Heart right ventricle (tissue), 16 donors: ENCODE results near the gene SPINT4. TPM values are rescaled to one million over a fixed set of nuclear protein-coding genes. Genes with fewer than 3 reads are reported as not detected.
"Not testable (repeated sequence)": the region's sequence is repeated elsewhere in the genome, so short reads cannot be mapped to it uniquely, and the experiment has no call there.

Source experiments
- ATAC-seq, 8 donors: fragments of 200-7000 bp; cut with Tn5 transposase; one replicate each; pipeline ENCODE4 v1.9.1; 2020; ENCODE audit warnings: mild to moderate bottlenecking in 8 of 8, moderate library complexity in 8 of 8, moderate number of reproducible peaks in 1 of 8
- DNase-seq, 2 donors: peaks; one replicate each; pipeline ENCODE4 v3.0.0-alpha.2; 2020
- H3K27ac ChIP-seq, 10 donors: fragments of 200-600 bp; sonication (generic) in 2 of 10; one replicate each; pipeline versions ENCODE4 v1.5.0 to v1.8.0; 2020 to 2022; ENCODE audit warnings: mild to moderate bottlenecking in 3 of 10
- H3K27me3 ChIP-seq, 7 donors: fragments of 200-600 bp; one replicate each; pipeline ENCODE4 v1.8.0; 2021 to 2022; ENCODE audit warnings: mild to moderate bottlenecking in 2 of 7
- H3K36me3 ChIP-seq, 9 donors: fragments of 200-600 bp; sonication (generic) in 1 of 9; one replicate each; pipeline versions ENCODE4 v1.5.0 to v1.8.0; 2020 to 2022; ENCODE audit warnings: mild to moderate bottlenecking in 2 of 9
- H3K4me1 ChIP-seq, 9 donors: fragments of 200-600 bp; sonication (generic) in 1 of 9; one replicate each; pipeline versions ENCODE4 v1.5.0 to v1.8.0; 2020 to 2022; ENCODE audit warnings: mild to moderate bottlenecking in 4 of 9
- H3K4me3 ChIP-seq, 10 donors: fragments of 200-600 bp; sonication (generic) in 2 of 10; one replicate each; pipeline versions ENCODE4 v1.5.0 to v1.8.0; 2020 to 2022; ENCODE audit warnings: mild to moderate bottlenecking in 7 of 10, moderate library complexity in 2 of 10
- H3K9me3 ChIP-seq, 11 donors: fragments of 200-600 bp in 10 of 11; sonication (generic) in 2 of 11; one replicate each; pipeline versions ENCODE4 v1.5.0 to v1.8.0; 2013 to 2022; ENCODE audit warnings: mild to moderate bottlenecking in 2 of 11, control low read depth in 1 of 11, moderate library complexity in 1 of 11
- WGBS, 2 donors: extraction: QIAGEN DNeasy Blood & Tissue Kit; methylation state at CpG; one replicate each; pipeline ENCODE4 v1.1.7; 2013; ENCODE audit warnings: inconsistent platforms in 1 of 2; 5-methylcytosine and 5-hydroxymethylcytosine counted together
- intact Hi-C, 10 donors: fragments of 100-400 bp; cut with DNase I; formaldehyde crosslinking; loops; one replicate each; pipeline versions ENCODE4 v1.11.1 to v1.14.2; 2022
- long read RNA-seq, 3 donors: library from polyadenylated mRNA; unstranded; transcript quantifications; one replicate each; pipeline ENCODE4 v2.0.0, GENCODE V29; 2020 to 2021
- polyA plus RNA-seq, 2 donors: library from polyadenylated mRNA; stranded (reverse); fragments of 200-250 nt; gene quantifications; one replicate each; pipeline ENCODE4 v1.2.3, GENCODE V29; 2013
- total RNA-seq, 10 donors: library from RNA; stranded (reverse); fragmentation: NEBNext Ultra II Directional in 3 of 10; extraction: Animal tissue kit (Norgen Biotek cat#: 25700) in 3 of 10; gene quantifications; one replicate each; pipeline versions ENCODE4 v1.2.1 to v1.2.4, GENCODE V29; 2021 to 2023
- TF ChIP-seq, protein P1 (sequence below), 9 donors: fragments of 200-600 bp; sonication (generic) in 2 of 9; IDR thresholded peaks; one replicate each; pipeline versions ENCODE4 v1.5.0 to v1.8.0; 2021 to 2022; ENCODE audit warnings: antibody characterized with exemption in 9 of 9, mild to moderate bottlenecking in 5 of 9, moderate library complexity in 1 of 9
- donor health status: Arrhythmogenic right ventricular cardiomyopathy.
- donor health status: ischemic (EF 13 %, LVEDD 7.1; RV severe dilation, severe dysfunction).
- donor health status: healthy with polysubstance abuse.
- donor health status: DM: no; HTN: yes; CAD: no.
- donor health status: DM: no; HTN: no; CAD: no.
- donor health status: ischemic (EF 25% LVEDD 6.9; RV normal size, moderate dysfunction).
- donor health status: ischemic (EF 25% LVEDD 5.7; RV mildly dilated, moderate dysfunction).
- donor health status: healthy.
- donor health status: DM: yes; HTN: yes; CAD: no.
- donor health status: Ischemic cardiomyopathy.
- donor health status: ischemic (EF 35%, LVEDD 5.7; RV mildly dilated, moderate dysfunction).
- donor health status: nonischemic (EF 11% LVEDD 7.7; RV severe dilation, severe dysfunction).
- donor health status: DM: yes; HTN: yes; CAD: no.
- donor health status: PGD.
- donor health status: ischemic (EF 29% LVEDD 5.4; RV normal size, mild dysfunction).
- donor health status: nonischemic (EF 23%, LVEDD 6.1; RV moderate dilation, normal function).

SPINT4 gene
- total RNA-seq (not detected), polyA plus RNA-seq (not detected)
- long read RNA-seq, donor 1 = 0 reads
- long read RNA-seq, donor 2 = 0 reads
- long read RNA-seq, donor 3 = 0 reads

DNA sequence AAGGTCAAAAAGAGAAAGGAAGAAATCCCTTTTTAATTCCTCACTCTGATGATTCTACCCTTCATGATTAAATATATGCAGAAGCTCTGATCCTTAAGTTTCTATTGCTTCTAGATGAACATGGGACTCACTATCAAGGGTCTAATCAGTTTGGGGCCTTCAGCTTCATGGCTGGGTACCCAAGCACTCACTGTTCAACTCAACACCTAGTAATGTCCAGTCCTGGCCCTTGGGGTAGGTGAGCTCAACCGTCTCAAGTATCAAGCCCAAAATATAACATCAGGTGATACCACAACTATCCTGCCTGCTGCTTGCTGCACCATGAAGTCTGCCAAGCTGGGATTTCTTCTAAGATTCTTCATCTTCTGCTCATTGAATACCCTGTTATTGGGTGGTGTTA is at the start of gene SPINT4:
Gene SPINT4, plus strand, starts transcription at position 301 of the 400 bp plus-strand sequence. Its CDS starts 21 bp downstream, at position 322.
- no peak for ATAC-seq
- WGBS, 2 donors = 70 to 84% methylated on average over 1 of the region's 1 CpG
- Histone ChIP-seq H3K36me3 (no peaks in the 10 kb centered on the region), H3K27me3 (peaks cover 0 to 18% (median 4%) of the 10 kb centered on the region in 7 donors), H3K9me3 (peaks cover 0 to 10% (median 0%) of the 10 kb centered on the region in 11 donors), H3K27ac (no peak within 1 kb of the TSS), H3K4me1 (no peaks in the 10 kb centered on the region), H3K4me3 (no peak within 1 kb of the TSS)
- TF ChIP-seq, protein P1, sequence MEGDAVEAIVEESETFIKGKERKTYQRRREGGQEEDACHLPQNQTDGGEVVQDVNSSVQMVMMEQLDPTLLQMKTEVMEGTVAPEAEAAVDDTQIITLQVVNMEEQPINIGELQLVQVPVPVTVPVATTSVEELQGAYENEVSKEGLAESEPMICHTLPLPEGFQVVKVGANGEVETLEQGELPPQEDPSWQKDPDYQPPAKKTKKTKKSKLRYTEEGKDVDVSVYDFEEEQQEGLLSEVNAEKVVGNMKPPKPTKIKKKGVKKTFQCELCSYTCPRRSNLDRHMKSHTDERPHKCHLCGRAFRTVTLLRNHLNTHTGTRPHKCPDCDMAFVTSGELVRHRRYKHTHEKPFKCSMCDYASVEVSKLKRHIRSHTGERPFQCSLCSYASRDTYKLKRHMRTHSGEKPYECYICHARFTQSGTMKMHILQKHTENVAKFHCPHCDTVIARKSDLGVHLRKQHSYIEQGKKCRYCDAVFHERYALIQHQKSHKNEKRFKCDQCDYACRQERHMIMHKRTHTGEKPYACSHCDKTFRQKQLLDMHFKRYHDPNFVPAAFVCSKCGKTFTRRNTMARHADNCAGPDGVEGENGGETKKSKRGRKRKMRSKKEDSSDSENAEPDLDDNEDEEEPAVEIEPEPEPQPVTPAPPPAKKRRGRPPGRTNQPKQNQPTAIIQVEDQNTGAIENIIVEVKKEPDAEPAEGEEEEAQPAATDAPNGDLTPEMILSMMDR (IDR thresholded peaks at IDR 0.05) = no peak
- DNase-seq = no peak
- intact Hi-C loops = no loop called here

DNA sequence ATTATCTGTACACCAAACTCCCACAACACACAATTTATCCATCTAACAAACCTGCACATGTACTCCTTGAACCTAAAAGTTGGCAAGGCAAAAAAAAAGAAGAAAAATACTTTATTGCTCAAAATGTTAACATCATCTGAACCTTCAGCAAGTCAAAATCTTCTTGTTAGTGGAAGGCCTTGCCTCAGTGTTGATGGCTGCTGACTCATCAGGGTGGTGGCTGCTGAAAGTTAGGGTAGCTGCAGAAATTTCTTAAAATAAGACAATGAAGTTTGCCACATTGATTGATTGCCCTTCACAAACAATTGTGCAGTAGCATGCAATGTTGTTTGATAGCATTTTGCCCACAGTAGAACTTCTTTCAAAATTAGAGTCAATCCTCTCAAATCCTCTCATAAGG is 49.4 kb upstream of the SPINT4 start:
- Histone ChIP-seq H3K27me3 (peaks cover 0 to 7% (median 0%) of the 10 kb centered on the region in 7 donors), H3K27ac (no peak overlapping the region), H3K4me1 (no peaks in the 10 kb centered on the region), H3K4me3 (no peak overlapping the region), H3K9me3 (peaks cover 0 to 34% (median 5%) of the 10 kb centered on the region in 11 donors), H3K36me3 (no peaks in the 10 kb centered on the region)
- intact Hi-C loops = no loop called here
- ATAC-seq = no peak
- no peak for DNase-seq
- TF ChIP-seq, protein P1 (IDR thresholded peaks at IDR 0.05) = no peak

DNA sequence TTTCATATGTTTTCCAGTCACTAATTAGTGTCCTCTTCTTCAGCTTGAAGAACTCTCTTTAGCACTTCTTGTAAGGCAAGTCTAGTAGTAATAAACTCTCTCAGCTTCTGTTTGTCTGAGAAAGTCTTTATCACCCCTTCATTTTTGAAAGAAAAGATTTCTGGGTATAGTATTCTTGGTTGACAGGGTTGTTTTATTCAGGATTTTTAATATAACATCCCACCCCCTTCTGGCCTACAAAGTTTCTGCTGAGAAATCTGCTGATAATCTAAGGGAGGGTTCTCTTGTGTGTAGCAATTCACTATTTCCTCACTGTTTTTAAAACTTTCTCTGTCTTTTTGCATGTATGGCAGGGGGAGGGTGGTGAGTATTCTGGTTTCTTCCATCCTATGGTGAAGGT is 42.5 kb upstream of the SPINT4 start:
- no peak for ATAC-seq
- Histone ChIP-seq H3K27me3 (peaks cover 0 to 4% (median 0%) of the 10 kb centered on the region in 7 donors), H3K9me3 (peaks cover 0 to 55% (median 31%) of the 10 kb centered on the region in 11 donors), H3K4me3 (no peak overlapping the region), H3K36me3 (no peaks in the 10 kb centered on the region), H3K4me1 (no peaks in the 10 kb centered on the region), H3K27ac (no peak overlapping the region)
- no peak for DNase-seq
- intact Hi-C loops = no loop called here
- TF ChIP-seq, protein P1 (IDR thresholded peaks at IDR 0.05) = no peak

DNA sequence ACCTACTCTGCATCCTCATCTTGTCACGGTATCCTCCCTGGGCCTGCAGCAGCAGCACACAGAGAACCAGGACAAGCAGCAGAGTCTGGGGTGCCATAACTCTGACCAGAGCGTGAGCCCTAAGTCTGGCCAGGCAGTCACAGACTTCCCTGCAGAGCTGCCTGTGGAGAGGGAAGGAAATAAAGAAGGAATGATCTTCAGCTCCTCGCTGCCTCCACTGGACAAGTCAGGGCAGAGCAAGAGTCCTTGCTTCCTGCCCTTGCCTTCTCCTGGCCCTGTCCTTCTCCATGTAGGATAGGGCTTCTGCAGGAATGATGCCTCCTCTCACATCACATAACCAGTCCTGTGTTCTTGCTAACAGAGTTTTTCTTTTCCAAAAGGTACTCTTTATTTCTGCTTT is 36.3 kb upstream of the SPINT4 start:
- TF ChIP-seq, protein P1 (IDR thresholded peaks at IDR 0.05) = no peak
- Histone ChIP-seq H3K27me3 (peaks cover 0 to 4% (median 0%) of the 10 kb centered on the region in 7 donors), H3K4me1 (no peaks in the 10 kb centered on the region), H3K4me3 (no peak overlapping the region), H3K9me3 (peaks cover 0 to 9% (median 0%) of the 10 kb centered on the region in 11 donors), H3K36me3 (no peaks in the 10 kb centered on the region), H3K27ac (no peak overlapping the region)
- DNase-seq (no peak), ATAC-seq (no peak)
- 59 to 62% methylated on average over 3 of the region's 3 CpGs for WGBS, 2 donors
- intact Hi-C loops = no loop called here

DNA sequence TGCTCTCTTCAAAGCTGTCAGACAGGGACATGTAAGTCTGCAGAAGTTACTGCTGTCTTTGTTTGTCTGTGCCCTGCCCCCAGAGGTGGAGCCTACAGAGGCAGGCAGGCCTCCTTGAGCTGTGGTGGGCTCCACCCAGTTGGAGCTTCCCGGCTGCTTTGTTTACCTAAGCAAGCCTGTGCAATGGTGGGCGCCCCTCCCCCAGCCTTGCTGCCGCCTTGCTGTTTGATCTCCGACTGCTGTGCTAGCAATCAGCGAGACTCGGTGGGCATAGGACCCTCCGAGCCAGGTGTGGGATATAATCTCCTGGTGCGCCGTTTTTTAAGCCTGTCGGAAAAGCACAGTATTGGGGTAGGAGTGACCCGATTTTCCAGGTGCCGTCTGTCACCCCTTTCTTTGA is 28.8 kb upstream of the SPINT4 start:
- H3K4me1 ChIP-seq, H3K27ac ChIP-seq, H3K9me3 ChIP-seq, H3K4me3 ChIP-seq, H3K27me3 ChIP-seq, DNase-seq, ATAC-seq, intact Hi-C loops, H3K36me3 ChIP-seq: not testable (repeated sequence)
- 87 to 95% methylated on average over 12 of the region's 12 CpGs for WGBS, 2 donors
